ENCODE results near the gene ZNF12.

ZNF12 gene

GRCh38 chr7:6655636-6656385 is 50.9 kb downstream of the ZNF12 start:
- Mint-ChIP-seq H3K4me1 (no peaks in the 10 kb centered on the region), H3K36me3 (ENCODE audit: low read depth) (peaks cover 27% of the 10 kb centered on the region), H3K27me3 (ENCODE audit: low read depth, poor library complexity) (peaks cover 7% of the 10 kb centered on the region), H3K27ac (no peak overlapping the region), H3K9me3 (peaks cover 26% of the 10 kb centered on the region), H3K4me3 (no peak overlapping the region)
- no peak for TF ChIP-seq CTCF (IDR thresholded peaks at IDR 0.05)
- DNase-seq: no peak

GRCh38 chr7:6654842-6655610 is 51.7 kb downstream of the ZNF12 start:
- H3K36me3 Mint-ChIP-seq (ENCODE audit: low read depth): peaks cover 35% of the 10 kb centered on the region
- H3K27ac Mint-ChIP-seq: no peak overlapping the region
- H3K4me1 Mint-ChIP-seq: no peaks in the 10 kb centered on the region
- peaks cover 4% of the 10 kb centered on the region for H3K27me3 Mint-ChIP-seq (ENCODE audit: low read depth, poor library complexity)
- H3K9me3 Mint-ChIP-seq: peaks cover 33% of the 10 kb centered on the region
- no peak overlapping the region for H3K4me3 Mint-ChIP-seq
- DNase-seq: no peak
- no peak for TF ChIP-seq CTCF (IDR thresholded peaks at IDR 0.05)

GRCh38 chr7:6654113-6654841 is 52.5 kb downstream of the ZNF12 start:
- Mint-ChIP-seq H3K36me3 (ENCODE audit: low read depth) (peaks cover 39% of the 10 kb centered on the region), H3K27me3 (ENCODE audit: low read depth, poor library complexity) (peaks cover 4% of the 10 kb centered on the region), H3K9me3 (peaks cover 34% of the 10 kb centered on the region), H3K4me1 (no peaks in the 10 kb centered on the region), H3K27ac (no peak overlapping the region), H3K4me3 (no peak overlapping the region)
- no peak for DNase-seq
- no peak for TF ChIP-seq CTCF (IDR thresholded peaks at IDR 0.05)

- no peaks in the 10 kb centered on the region for H3K27me3 Mint-ChIP-seq (ENCODE audit: low read depth, poor library complexity)
- peaks cover 39% of the 10 kb centered on the region for H3K36me3 Mint-ChIP-seq (ENCODE audit: low read depth)
- H3K4me1 Mint-ChIP-seq: no peaks in the 10 kb centered on the region
- H3K9me3 Mint-ChIP-seq: peaks cover 34% of the 10 kb centered on the region
- DNase-seq: no peak
- TF ChIP-seq CTCF (IDR thresholded peaks at IDR 0.05): no peak
- H3K27ac Mint-ChIP-seq: no peak overlapping the region
- no peak overlapping the region for H3K4me3 Mint-ChIP-seq
Observed at GRCh38 chr7:6653071-6654003, 53.4 kb downstream of the ZNF12 start.

- no peak for TF ChIP-seq CTCF (IDR thresholded peaks at IDR 0.05)
- Mint-ChIP-seq H3K27ac (no peak overlapping the region), H3K9me3 (peaks cover 34% of the 10 kb centered on the region), H3K4me1 (no peaks in the 10 kb centered on the region), H3K4me3 (no peak overlapping the region), H3K36me3 (ENCODE audit: low read depth) (peaks cover 40% of the 10 kb centered on the region), H3K27me3 (ENCODE audit: low read depth, poor library complexity) (no peaks in the 10 kb centered on the region)
- DNase-seq: no peak
Observed at GRCh38 chr7:6652446-6653011, 54.2 kb downstream of the ZNF12 start.

Measured in nephron progenitor cell (in vitro differentiated cells).